NCI-H1436 treated with DMSO at 0.1 percent for 48 hours (cell line): ENCODE results near the gene GRIK2.
"Not testable (repeated sequence)": the region's sequence is repeated elsewhere in the genome, so short reads cannot be mapped to it uniquely, and the experiment has no call there.

Experiments used
- DNase-seq: peaks from one replicate; lab custom pipeline; 2025; lab: John Stamatoyannopoulos, UW

The GRIK2 gene

DNA sequence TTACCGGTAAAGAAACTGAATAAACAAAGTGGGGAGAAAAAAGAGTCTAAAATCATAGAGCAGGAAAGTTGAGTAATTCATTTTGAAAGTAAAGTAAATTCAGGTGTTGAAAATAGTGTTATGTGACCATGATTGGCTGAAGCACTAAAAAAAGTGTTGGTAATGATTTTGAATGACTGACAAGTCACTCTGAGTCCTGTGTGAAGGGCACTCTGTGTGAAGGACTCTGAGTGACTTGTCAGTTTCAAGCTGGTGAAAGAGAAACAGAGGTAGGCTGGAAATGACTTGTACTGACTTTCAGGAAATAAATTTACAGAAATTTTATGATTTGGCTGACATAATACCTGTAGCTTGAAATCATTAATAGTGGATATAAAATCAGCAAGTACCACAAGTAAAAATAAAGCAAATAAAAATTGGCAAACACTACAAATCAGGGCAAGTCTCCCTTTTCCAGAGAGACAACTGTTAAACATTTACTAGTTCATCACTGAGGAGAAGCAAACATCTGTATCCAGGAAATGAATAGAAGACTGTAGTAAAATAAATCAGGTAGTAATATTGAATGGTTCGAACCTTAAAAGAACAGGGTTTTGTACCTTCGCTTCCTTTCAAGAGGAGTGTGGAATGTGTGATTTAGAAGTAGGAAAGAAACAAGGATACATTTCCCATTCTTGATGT, 630.6 kb downstream of the GRIK2 start:
- DNase-seq = no peak

DNA sequence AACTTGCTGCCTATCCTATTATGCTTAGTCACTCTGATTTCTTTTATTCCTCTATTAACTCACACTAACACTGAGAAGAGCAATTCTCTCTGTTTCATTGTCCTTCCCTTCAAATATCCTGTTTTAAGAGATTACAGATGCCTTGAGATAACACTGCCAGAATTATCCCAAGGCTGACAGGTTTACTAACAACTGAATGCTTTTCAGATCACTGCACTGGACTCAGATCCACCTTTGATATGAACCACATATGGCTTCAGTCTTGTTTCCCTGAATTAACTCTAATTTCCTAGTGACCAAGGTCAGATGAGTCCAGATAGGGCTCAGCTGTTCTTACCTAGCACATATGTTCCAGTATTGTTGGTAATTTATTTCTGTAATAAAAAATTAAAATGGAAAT, 633.1 kb downstream of the GRIK2 start:
- no peak for DNase-seq

DNA sequence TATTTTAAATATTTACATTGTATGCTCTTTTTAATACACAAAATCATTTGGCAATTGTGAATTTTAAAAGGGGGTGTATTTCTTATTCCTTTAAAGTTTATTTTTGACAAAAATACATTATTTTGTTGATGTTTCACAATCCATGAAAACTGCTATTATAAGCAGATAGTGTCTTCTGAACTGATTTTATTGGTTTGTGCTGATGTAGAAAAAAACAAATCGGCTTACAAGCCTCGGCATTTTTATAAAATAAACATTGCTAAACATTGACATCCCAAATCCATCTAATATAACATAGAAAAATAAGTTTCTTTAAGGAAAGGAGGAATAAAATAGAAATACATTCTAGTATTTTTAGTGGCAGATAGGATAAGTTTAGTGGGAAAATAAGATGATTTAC, 634.7 kb downstream of the GRIK2 start:
- no peak for DNase-seq

DNA sequence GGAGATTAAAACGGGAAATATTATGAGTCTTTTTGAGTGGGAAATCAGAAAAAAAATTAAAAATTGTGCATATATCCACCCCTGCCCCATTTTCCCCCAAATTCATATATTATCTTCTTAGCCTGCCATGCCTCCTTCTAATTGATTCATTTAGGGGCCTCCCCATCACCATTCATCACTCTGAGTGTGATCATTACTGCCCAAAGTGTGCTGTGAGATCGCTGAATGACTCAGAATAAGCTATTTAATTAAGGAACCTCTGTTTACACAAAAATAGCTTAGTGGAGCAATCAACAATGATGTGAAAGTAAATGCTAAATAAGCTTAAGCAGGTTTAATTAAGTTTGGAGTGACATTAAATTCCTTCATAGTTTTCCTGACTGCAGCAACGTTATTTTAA, 645.5 kb downstream of the GRIK2 start:
- DNase-seq = no peak

DNA sequence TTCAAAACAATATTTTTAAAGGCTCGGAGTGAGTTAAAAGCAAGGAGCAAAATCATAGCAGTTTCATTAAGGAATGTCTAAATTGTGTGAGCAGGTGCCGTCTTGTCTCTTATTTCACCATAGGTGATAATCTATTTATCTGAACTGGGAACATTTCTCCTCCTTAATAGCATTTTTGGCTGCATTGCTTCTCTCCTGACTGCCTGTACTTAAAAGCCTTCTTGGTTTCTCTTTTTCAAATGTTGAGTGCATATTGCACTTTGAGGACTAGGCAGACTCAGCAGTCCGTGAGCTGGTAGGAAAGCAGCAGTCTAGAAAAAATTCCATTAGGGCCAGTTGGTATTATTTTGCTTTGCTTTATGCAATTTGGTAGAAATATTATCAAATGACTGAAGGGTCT, 645.9 kb downstream of the GRIK2 start:
- no peak for DNase-seq

DNA sequence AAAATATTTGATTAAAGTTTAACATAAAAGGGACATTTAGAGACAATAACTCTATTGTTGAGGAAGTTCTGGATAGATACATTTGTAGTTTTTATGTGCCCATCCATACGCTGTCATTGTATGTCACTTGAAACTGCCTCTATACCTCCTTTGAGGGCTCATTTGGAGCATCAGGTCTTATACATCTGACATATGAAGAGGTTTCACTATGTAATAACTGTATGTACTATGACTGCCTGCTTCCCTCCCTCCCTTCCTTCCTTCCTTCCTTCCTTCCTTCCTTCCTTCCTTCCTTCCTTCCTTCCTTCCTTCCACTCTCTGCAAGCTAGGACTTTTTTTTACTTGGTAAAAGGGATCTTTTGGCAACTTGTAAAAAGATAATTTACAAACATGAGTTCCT, 657.5 kb downstream of the GRIK2 start:
- no peak for DNase-seq

DNA sequence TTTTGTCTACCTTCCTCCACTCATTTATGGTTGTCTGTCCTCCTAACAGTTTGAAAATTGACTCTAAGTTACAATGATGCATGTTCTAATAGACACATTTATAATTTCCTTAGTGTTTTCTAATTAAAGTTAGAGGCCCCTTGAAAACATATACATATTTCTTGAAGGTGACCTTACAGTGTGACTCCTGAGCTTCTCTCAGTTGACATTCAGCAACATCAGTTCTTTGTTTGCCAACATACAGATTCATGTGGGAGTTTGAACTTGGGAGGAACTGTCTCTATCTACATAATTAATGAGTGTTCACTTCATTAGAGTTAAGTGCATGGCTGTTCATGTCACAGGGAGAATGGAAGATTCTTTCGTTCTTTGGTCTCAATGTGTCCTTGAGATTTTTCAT, 658.2 kb downstream of the GRIK2 start:
- no peak for DNase-seq

DNA sequence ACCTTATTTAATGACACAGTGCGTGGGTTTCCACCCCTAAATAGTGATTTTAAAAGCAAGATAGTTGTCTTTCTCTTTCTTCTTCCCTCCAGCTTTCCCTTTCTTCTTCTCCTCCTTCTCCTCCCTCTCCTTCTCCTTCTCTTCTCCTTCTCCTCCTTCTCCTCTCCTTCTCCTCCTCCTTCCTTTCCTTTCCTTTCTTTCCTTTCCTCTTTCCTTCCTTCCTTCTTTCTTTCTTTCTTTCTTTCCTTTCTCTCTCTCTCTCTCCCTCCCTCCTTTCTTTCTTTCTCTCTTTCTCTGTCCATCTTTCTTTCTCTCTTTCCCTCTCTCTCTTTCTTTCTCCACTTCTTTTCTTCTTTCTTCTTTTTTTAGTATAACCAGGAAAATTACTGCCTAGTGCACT, 670.6 kb downstream of the GRIK2 start:
- DNase-seq = no peak

DNA sequence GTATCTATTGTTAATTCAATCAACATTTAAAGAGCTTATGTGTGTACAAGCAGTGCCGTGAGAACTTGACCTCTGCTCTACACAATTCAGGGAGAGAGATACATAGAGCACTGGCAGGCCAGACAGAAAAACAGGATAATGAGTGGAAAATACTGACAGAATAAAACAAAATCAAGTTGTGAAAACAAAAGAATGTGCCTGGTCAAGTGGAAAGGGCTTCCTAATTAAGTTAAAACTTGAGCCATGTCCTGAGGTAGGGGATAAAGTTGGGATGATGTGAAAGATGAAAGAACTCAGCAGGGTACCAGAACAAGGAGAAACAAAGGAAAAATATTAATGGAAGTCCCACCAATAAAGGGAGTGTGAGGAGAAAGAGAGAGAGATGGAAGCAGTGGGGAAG, 672.8 kb downstream of the GRIK2 start:
- no peak for DNase-seq

DNA sequence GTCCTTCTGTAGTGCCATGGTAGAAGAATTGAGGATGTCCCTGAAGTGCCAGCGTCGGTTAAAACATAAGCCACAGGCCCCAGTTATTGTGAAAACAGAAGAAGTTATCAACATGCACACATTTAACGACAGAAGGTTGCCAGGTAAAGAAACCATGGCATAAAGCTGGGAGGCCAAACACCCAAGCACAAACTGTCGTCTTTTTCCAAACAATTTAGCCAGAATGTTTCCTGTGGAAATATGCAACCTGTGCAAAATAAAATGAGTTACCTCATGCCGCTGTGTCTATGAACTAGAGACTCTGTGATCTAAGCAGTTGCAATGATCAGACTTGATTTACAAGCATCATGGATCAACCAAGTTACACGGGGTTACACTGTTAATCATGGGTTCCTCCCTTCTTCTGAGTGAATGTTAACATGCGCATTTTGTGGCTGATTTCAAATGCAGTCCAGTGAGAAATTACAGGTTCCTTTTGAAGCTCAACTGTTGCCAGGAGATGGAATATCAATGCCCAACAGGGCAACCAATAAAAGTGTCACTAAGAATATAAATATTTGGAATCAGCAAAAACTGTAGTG, 674.9 kb downstream of the GRIK2 start:
- DNase-seq = no peak

DNA sequence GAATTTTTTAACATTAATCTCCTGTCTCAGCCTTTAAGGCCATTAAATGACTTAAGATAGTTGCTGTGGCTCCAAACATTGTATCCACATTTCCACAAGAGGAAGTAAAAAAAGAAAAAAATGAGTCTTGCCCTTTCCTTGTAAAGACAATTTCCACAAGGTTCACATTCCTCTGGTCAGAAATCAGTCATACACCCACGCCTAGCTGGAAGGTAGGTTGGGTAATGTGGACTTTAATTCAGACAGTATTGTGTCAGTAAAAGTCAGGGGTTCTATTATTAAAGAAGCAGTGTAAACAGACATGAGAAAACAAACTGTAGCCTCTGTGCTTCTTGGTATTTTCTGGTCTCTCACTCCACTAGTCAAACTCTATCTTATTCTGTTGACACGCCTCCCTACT, 682.0 kb downstream of the GRIK2 start:
- no peak for DNase-seq

DNA sequence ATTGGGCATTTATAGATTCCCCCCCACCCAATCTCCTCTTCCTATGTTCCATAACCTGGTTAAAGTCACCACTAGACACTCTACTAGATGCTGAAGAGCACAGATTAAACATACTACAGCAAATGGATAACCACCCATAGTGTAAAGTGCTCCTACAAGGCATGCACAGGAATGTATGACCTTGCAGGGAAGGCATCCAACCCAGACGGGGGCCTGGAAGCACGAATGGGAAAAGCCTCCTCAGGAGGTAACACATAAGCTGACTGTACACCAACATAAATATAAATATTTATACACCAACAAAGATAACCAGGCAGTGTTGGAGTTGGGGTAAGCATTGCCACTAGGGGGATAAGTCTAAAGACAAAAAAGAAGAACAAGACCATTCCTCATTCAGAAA, 691.7 kb downstream of the GRIK2 start:
- no peak for DNase-seq

DNA sequence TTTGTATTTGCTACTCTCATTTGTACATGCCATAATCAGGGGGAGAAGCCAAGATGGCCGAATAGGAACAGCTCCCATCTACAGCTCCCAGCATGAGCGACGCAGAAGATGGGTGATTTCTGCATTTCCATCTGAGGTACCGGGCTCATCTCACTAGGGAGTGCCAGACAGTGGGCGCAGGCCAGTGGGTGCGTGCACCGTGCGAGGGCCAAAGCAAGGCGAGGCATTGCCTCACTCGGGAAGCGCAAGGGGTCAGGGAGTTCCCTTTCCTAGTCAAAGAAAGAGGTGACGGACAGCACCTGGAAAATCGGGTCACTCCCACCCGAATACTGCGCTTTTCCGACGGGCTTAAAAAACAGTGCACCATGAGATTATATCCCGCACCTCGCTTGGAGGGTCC, 694.7 kb downstream of the GRIK2 start:
- DNase-seq = not testable (repeated sequence)

DNA sequence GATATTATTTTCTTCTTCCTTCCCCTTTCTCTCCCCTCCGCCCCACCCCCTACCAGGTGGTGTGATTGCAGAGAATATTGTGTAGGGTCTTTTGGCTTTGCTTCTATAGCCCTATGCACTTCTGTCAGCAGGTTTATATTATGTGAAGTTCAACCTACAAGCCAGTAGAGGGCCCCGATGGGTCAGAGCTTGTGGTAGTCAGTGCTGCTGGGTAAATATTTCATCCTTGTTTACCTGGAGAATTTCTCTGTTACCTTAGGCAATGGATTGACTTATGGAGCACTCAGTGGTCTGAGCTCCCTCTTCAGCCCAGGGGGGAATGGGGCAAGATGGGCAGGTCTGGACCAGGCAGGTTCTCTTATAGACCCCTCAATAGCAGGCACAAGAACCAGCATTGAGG, 720.9 kb downstream of the GRIK2 start:
- no peak for DNase-seq

DNA sequence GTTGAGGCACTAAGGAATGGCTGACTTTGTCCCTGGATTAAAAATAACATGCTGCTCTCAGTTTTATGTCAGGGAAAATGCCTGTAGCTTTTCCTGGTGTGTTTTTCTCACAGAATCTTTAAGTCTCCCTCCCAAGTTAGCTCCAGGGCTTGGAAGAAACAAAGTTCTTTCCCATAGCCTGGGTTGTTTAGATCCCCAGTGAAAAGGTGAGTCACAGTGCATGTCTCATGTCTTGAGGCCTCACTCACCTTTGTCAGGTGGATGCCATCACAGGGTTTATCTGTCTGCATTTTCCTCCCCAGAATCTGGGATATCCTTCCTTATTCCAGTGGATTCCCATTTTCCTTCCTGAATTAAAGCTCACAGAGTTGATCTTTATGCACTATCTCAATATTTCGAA, 722.4 kb downstream of the GRIK2 start:
- DNase-seq = no peak

DNA sequence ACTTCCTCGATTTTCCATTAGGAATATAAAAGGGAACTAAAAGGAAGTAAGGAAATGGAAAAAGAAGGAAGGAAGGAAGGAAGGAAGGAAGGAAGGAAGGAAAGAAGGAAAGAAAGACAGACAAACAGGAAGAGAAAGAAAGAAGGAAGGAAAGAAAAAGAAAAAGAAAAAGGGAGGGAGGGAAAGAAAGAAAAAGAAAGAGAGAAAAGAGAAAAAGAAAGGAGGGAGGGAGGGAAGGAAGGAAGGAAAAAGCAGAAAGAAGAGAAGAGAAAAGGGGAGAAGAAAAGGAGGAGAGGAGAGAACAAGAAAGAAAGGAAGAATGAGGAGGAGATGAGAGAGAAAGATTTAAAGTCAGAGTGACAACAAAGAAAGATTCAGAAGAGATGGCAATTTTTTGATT, 724.5 kb downstream of the GRIK2 start:
- no peak for DNase-seq
